Thoracic aorta (tissue), 2 donors: ENCODE measurements around the gene PSD. TPM values are rescaled to one million over a fixed set of nuclear protein-coding genes. Genes with fewer than 3 reads are reported as not detected.

ENCODE experiments used
- ATAC-seq: fragments of 150-250 bp; one replicate; pipeline ENCODE4 v1.8.0; 2017; ENCODE audit warnings: low read depth; ENCODE audit not compliant: insufficient number of reproducible peaks, low FRiP score
- DNase-seq: peaks from one replicate; pipeline ENCODE4 v3.0.0-alpha.2; 2020; ENCODE audit warnings: low spot score
- H3K27ac ChIP-seq, 2 donors: fragments of 200-600 bp; sonication (generic); 1 replicate in 1 of 2; 2 replicates in 1 of 2; pipeline ENCODE4 v1.5.1; 2016; ENCODE audit warnings: mild to moderate bottlenecking in 2 of 2, moderate library complexity in 2 of 2
- H3K27me3 ChIP-seq: fragments of 200-600 bp; sonication (generic); replicated peaks from 2 replicates; pipeline ENCODE4 v1.6.0; 2016; ENCODE audit warnings: mild to moderate bottlenecking; ENCODE audit not compliant: insufficient read depth
- H3K36me3 ChIP-seq: fragments of 200-600 bp; sonication (generic); one replicate; pipeline ENCODE4 v1.5.1; 2016
- H3K4me1 ChIP-seq, 2 donors: fragments of 200-600 bp; sonication (generic); 1 replicate in 1 of 2; 2 replicates in 1 of 2; pipeline versions ENCODE4 v1.5.1 to v1.6.0; 2016; ENCODE audit warnings: low read depth in 2 of 2, mild to moderate bottlenecking in 1 of 2; ENCODE audit not compliant: control insufficient read depth in 1 of 2
- H3K4me3 ChIP-seq: fragments of 200-600 bp; sonication (generic); 2 replicates; pipeline ENCODE4 v1.5.1; 2016; ENCODE audit warnings: mild to moderate bottlenecking
- H3K9me3 ChIP-seq: fragments of 200-600 bp; sonication (generic); 2 replicates; pipeline ENCODE4 v1.5.1; 2016
- CTCF ChIP-seq: fragments of 200-600 bp; sonication (generic); IDR thresholded peaks from one replicate; pipeline ENCODE4 v1.5.1; 2019; ENCODE audit warnings: antibody characterized with exemption
- total RNA-seq, 2 donors: library from RNA; depleted of rRNA; stranded (reverse); fragments of >200 nt; gene quantifications; one replicate each; pipeline versions ENCODE4 v1.1.0 to v1.2.3, GENCODE V29; 2016

The PSD gene
- total RNA-seq, 2 donors from 2014 or later: 0.21 TPM; not detected in 1

GRCh38 chr10:102399217-102400021 lies 19.2 kb downstream of the PSD start:
- peak overlapping the region; percentile 73 to 75 for H3K27ac ChIP-seq
- peak overlapping the region; percentile 85 for H3K4me3 ChIP-seq
- ATAC-seq (peak; percentile 14), DNase-seq (peak; percentile 46)
- H3K4me1 ChIP-seq: peaks cover 12 to 27% of the 10 kb centered on the region in 2 donors
- peaks cover 12% of the 10 kb centered on the region for H3K36me3 ChIP-seq
- H3K27me3 ChIP-seq: no peaks in the 10 kb centered on the region
- peak; percentile 91 for TF ChIP-seq CTCF
- H3K9me3 ChIP-seq: no peaks in the 10 kb centered on the region

GRCh38 chr10:102398172-102399020 lies 20.2 kb downstream of the PSD start:
- H3K9me3 ChIP-seq: no peaks in the 10 kb centered on the region
- no peak for ATAC-seq
- peaks cover 12% of the 10 kb centered on the region for H3K36me3 ChIP-seq

GRCh38 chr10:102397222-102398171 lies 21.1 kb downstream of the PSD start:
- no peak for TF ChIP-seq CTCF
- no peak for DNase-seq
- peaks cover 11% of the 10 kb centered on the region for H3K36me3 ChIP-seq
- H3K27me3 ChIP-seq: no peaks in the 10 kb centered on the region
- no peaks in the 10 kb centered on the region for H3K9me3 ChIP-seq
- H3K4me3 ChIP-seq: no peak overlapping the region
- no peak overlapping the region for H3K27ac ChIP-seq
- no peak for ATAC-seq
- peaks cover 15 to 34% of the 10 kb centered on the region in 2 donors for H3K4me1 ChIP-seq

More at GRCh38 chr10:102398172-102399020, 20.2 kb downstream of the PSD start:
- no peak for DNase-seq
- TF ChIP-seq CTCF: no peak
- Histone ChIP-seq H3K27ac (peak overlapping the region in 1 of 2 donors; percentile 73), H3K27me3 (no peaks in the 10 kb centered on the region), H3K4me3 (peak overlapping the region; percentile 85), H3K4me1 (peaks cover 15 to 31% of the 10 kb centered on the region in 2 donors)

GRCh38 chr10:102396730-102397151 lies 21.8 kb downstream of the PSD start:
- TF ChIP-seq CTCF: no peak
- Histone ChIP-seq H3K4me3 (peak overlapping the region; percentile 87), H3K4me1 (peaks cover 15 to 34% of the 10 kb centered on the region in 2 donors), H3K9me3 (no peaks in the 10 kb centered on the region), H3K36me3 (peaks cover 7% of the 10 kb centered on the region), H3K27me3 (no peaks in the 10 kb centered on the region), H3K27ac (peak overlapping the region in 1 of 2 donors; percentile 92)
- DNase-seq (no peak), ATAC-seq (no peak)
